ENCODE data around the gene GTF3C1.
"Not testable (repeated sequence)": the region's sequence is repeated elsewhere in the genome, so short reads cannot be mapped to it uniquely, and the experiment has no call there.

GTF3C1 gene

GRCh38 chr16:27444470-27444869, 105.2 kb downstream of the GTF3C1 start:
- DNase-seq (ENCODE audit: low spot score): no peak

GRCh38 chr16:27444015-27444414, 105.7 kb downstream of the GTF3C1 start:
- DNase-seq (ENCODE audit: low spot score): no peak

- no peak for DNase-seq (ENCODE audit: low spot score)
Measured at GRCh38 chr16:27441998-27442397, 107.7 kb downstream of the GTF3C1 start.

- DNase-seq (ENCODE audit: low spot score): no peak
Measured at GRCh38 chr16:27441276-27441675, 108.4 kb downstream of the GTF3C1 start.

GRCh38 chr16:27439271-27440018, 110.3 kb downstream of the GTF3C1 start:
- DNase-seq (ENCODE audit: low spot score): no peak

GRCh38 chr16:27437946-27438345, 111.8 kb downstream of the GTF3C1 start:
- DNase-seq (ENCODE audit: low spot score): no peak

GRCh38 chr16:27436921-27437650, 112.6 kb downstream of the GTF3C1 start:
- no peak for DNase-seq (ENCODE audit: low spot score)

GRCh38 chr16:27436065-27436464, 113.6 kb downstream of the GTF3C1 start:
- DNase-seq (ENCODE audit: low spot score): no peak

GRCh38 chr16:27435146-27435545, 114.6 kb downstream of the GTF3C1 start:
- DNase-seq (ENCODE audit: low spot score): not testable (repeated sequence)

- DNase-seq (ENCODE audit: low spot score): no peak
Measured at GRCh38 chr16:27434141-27435051, 115.3 kb downstream of the GTF3C1 start.

GRCh38 chr16:27433636-27434035, 116.1 kb downstream of the GTF3C1 start:
- DNase-seq (ENCODE audit: low spot score): no peak

GRCh38 chr16:27433191-27433590, 116.5 kb downstream of the GTF3C1 start:
- DNase-seq (ENCODE audit: low spot score): not testable (repeated sequence)

GRCh38 chr16:27432558-27432957, 117.2 kb downstream of the GTF3C1 start:
- no peak for DNase-seq (ENCODE audit: low spot score)

GRCh38 chr16:27431773-27432532, 117.8 kb downstream of the GTF3C1 start:
- DNase-seq (ENCODE audit: low spot score): no peak

GRCh38 chr16:27430923-27431484, 118.7 kb downstream of the GTF3C1 start:
- DNase-seq (ENCODE audit: low spot score): no peak

- DNase-seq (ENCODE audit: low spot score): no peak
Measured at GRCh38 chr16:27430512-27430911, 119.2 kb downstream of the GTF3C1 start.

- no peak for DNase-seq (ENCODE audit: low spot score)
Measured at GRCh38 chr16:27429981-27430441, 119.7 kb downstream of the GTF3C1 start.

- DNase-seq (ENCODE audit: low spot score): no peak
Measured at GRCh38 chr16:27429330-27429871, 120.3 kb downstream of the GTF3C1 start.

- no peak for DNase-seq (ENCODE audit: low spot score)
Measured at GRCh38 chr16:27428026-27428785, 121.5 kb downstream of the GTF3C1 start.

GRCh38 chr16:27427538-27427937, 122.2 kb downstream of the GTF3C1 start:
- DNase-seq (ENCODE audit: low spot score): no peak
